Mesendoderm (in vitro differentiated cells): ENCODE data around the gene ARHGAP26.

Experiments
- DNase-seq: peaks from one replicate; pipeline ENCODE4 v3.0.0; 2013
- H2AK5ac ChIP-seq: 2 replicates; pipeline ENCODE4 v1.6.1; 2013; ENCODE audit warnings: low read length, inconsistent platforms
- H2BK120ac ChIP-seq: 2 replicates; pipeline ENCODE4 v1.6.1; 2013; ENCODE audit warnings: low read depth, mild to moderate bottlenecking, low read length, moderate library complexity, mixed read lengths
- H2BK15ac ChIP-seq: replicated peaks from 2 replicates; pipeline ENCODE4 v1.6.1; 2013; ENCODE audit warnings: low read depth, mild to moderate bottlenecking, moderate library complexity
- H2BK5ac ChIP-seq: 2 replicates; pipeline ENCODE4 v1.6.1; 2013; ENCODE audit warnings: low read length, inconsistent platforms
- H3K18ac ChIP-seq: 2 replicates; pipeline ENCODE4 v1.6.1; 2013; ENCODE audit warnings: mild to moderate bottlenecking, low read length, mixed read lengths
- H3K23ac ChIP-seq: one replicate; pipeline ENCODE4 v1.6.1; 2013; ENCODE audit warnings: low read length
- H3K27ac ChIP-seq: 2 replicates; pipeline ENCODE4 v1.5.1; 2013; ENCODE audit warnings: low read depth, mild to moderate bottlenecking, inconsistent platforms, low read length, moderate library complexity
- H3K27me3 ChIP-seq: 2 replicates; pipeline ENCODE4 v1.6.1; 2013; ENCODE audit warnings: low read length, control low read depth, mild to moderate bottlenecking, inconsistent platforms; ENCODE audit not compliant: insufficient read depth, poor library complexity
- H3K36me3 ChIP-seq: 2 replicates; pipeline ENCODE4 v1.6.1; 2013; ENCODE audit warnings: low read length, inconsistent platforms; ENCODE audit not compliant: control insufficient read depth, insufficient read depth
- H3K4ac ChIP-seq: one replicate; pipeline ENCODE4 v1.6.1; 2013; ENCODE audit warnings: low read depth, mild to moderate bottlenecking, low read length, moderate library complexity
- H3K4me1 ChIP-seq: 2 replicates; pipeline ENCODE4 v1.6.1; 2013; ENCODE audit warnings: low read depth, low read length, inconsistent platforms; ENCODE audit not compliant: control insufficient read depth
- H3K4me2 ChIP-seq: 2 replicates; pipeline ENCODE4 v1.6.1; 2013; ENCODE audit warnings: low read length
- H3K4me3 ChIP-seq: 2 replicates; pipeline ENCODE4 v1.5.1; 2013; ENCODE audit warnings: mild to moderate bottlenecking, low read length
- H3K56ac ChIP-seq: one replicate; pipeline ENCODE4 v1.6.1; 2013; ENCODE audit warnings: low read length
- H3K79me1 ChIP-seq: 2 replicates; pipeline ENCODE4 v1.6.1; 2013; ENCODE audit warnings: low read length, inconsistent platforms
- H3K79me2 ChIP-seq: 2 replicates; pipeline ENCODE4 v1.6.1; 2013; ENCODE audit warnings: mild to moderate bottlenecking, low read length; ENCODE audit not compliant: control insufficient read depth, insufficient read depth
- H3K9ac ChIP-seq: 2 replicates; pipeline ENCODE4 v1.6.1; 2013; ENCODE audit warnings: low read length, inconsistent platforms
- H4K5ac ChIP-seq: one replicate; pipeline ENCODE4 v1.6.1; 2013; ENCODE audit warnings: low read length
- H4K8ac ChIP-seq: one replicate; pipeline ENCODE4 v1.6.1; 2013; ENCODE audit warnings: low read depth, mild to moderate bottlenecking, control low read depth, low read length, moderate library complexity
- WGBS: extraction: QIAGEN DNeasy Blood & Tissue Kit; methylation state at CpG from one replicate; pipeline ENCODE4 v1.1.7; 2013; ENCODE audit warnings: low lambda C conversion rate, missing lambda C conversion rate; ENCODE audit not compliant: insufficient coverage; ENCODE audit errors: extremely low coverage; 5-methylcytosine and 5-hydroxymethylcytosine counted together

ARHGAP26 gene

DNA sequence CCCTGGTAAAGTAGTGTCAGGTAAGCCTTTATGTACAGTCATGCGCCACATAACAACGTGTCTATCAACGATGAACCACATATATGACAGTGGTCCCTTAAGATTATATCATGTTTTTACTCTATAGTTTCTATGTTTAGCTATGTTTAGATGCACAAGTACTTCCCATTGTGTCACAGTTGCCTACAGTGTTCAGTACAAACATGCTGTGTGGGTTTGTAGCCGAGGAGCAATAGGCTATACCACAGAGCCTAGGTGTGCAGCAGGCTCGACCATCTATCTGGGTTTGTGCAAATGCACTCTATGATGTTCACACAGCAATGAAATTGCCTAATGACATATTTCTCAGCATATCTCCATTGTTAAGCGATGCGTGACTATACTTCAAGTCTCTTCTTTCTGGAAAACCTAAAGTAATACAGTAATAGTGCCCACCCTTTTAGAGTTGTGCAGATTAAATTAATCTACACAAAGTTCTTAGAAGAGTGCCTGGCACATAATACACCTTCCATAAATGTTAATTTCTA, 295.9 kb downstream of the ARHGAP26 start:
- no peak for DNase-seq
- Histone ChIP-seq H3K4ac (no peak overlapping the region), H3K4me2 (no peak overlapping the region), H2BK120ac (no peak overlapping the region), H3K79me2 (no peaks in the 10 kb centered on the region), H3K56ac (no peak overlapping the region), H2AK5ac (no peak overlapping the region), H2BK15ac (no peak overlapping the region), H4K5ac (no peak overlapping the region), H3K18ac (no peak overlapping the region), H3K4me3 (no peak overlapping the region), H3K27ac (no peak overlapping the region), H3K4me1 (peaks cover 5% of the 10 kb centered on the region), H3K79me1 (no peaks in the 10 kb centered on the region), H4K8ac (no peak overlapping the region), H2BK5ac (no peak overlapping the region), H3K36me3 (no peaks in the 10 kb centered on the region), H3K9ac (no peak overlapping the region), H3K23ac (no peak overlapping the region), H3K27me3 (no peaks in the 10 kb centered on the region)
- WGBS, result no CpG with 5 or more reads among the region's 7 CpGs

DNA sequence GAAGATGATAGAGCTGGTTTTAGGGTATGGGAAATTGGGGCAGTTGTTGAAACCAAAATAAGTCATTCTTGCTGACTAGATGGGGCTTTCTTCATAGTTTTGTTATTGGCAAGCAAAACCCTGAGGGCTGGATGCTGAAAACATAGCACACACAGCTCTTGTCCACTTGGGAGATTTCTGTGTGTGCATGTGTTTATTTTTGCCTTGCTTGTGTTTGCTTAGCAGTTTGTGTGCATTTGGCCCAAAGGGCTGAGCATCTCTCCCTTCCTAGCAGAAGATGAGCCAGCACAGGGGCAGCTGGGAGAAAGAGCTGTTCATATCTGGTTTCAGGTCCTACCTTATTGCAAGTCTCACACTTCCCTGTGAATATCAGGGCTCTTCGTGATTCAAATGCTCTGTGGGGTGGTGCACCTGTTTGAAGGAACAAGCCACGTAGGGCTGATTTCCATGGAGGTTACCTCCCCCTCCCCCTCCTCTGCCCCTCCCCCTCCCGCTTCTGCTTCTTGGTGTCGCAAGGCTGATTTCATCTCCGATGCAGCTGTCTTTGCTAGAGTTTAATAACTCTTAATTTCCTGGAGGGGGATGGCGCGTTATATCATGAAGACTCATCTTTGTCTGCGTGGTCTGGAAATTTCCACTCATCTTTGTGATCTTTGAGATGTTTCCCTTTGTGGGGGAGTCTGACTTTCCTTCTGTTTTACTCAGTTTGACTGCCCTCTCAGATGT, 296.5 kb downstream of the ARHGAP26 start:
- Histone ChIP-seq H3K27me3 (no peaks in the 10 kb centered on the region), H2AK5ac (no peak overlapping the region), H4K5ac (no peak overlapping the region), H4K8ac (no peak overlapping the region), H3K4me3 (no peak overlapping the region), H3K9ac (no peak overlapping the region), H3K23ac (no peak overlapping the region), H3K18ac (no peak overlapping the region), H3K4me2 (no peak overlapping the region), H3K56ac (no peak overlapping the region), H3K27ac (no peak overlapping the region), H3K36me3 (no peaks in the 10 kb centered on the region), H2BK120ac (no peak overlapping the region), H3K79me2 (no peaks in the 10 kb centered on the region), H3K4me1 (peaks cover 5% of the 10 kb centered on the region), H2BK15ac (no peak overlapping the region), H3K4ac (no peak overlapping the region), H3K79me1 (no peaks in the 10 kb centered on the region), H2BK5ac (no peak overlapping the region)
- DNase-seq, result no peak
- WGBS, result no CpG with 5 or more reads among the region's 8 CpGs

DNA sequence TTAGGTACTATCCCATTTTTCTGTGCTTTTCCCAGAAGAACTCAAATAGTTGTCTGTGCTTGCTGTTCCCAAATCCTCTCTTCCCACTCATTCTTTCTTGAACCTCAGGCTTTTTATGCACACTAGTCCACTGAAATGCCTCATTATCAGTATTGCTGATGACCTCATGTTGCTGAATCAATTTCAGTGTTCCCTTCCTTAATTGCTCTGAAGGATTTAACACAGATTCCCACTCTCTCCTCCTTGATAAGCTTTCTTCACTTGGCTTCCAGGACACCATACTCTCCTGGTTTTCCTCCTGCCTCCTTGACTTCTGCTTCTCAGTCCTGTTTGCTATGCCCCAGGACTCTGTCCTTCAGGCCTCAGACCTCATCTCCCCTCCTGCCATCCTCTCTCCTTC, 298.5 kb downstream of the ARHGAP26 start:
- Histone ChIP-seq H3K79me1 (no peaks in the 10 kb centered on the region), H3K23ac (no peak overlapping the region), H3K27me3 (no peaks in the 10 kb centered on the region), H3K4me3 (no peak overlapping the region), H3K18ac (no peak overlapping the region), H3K36me3 (no peaks in the 10 kb centered on the region), H2AK5ac (no peak overlapping the region), H4K8ac (no peak overlapping the region), H3K9ac (no peak overlapping the region), H2BK15ac (no peak overlapping the region), H3K4ac (no peak overlapping the region), H2BK120ac (no peak overlapping the region), H4K5ac (no peak overlapping the region), H3K4me2 (no peak overlapping the region), H3K79me2 (no peaks in the 10 kb centered on the region), H3K27ac (no peak overlapping the region), H3K56ac (no peak overlapping the region), H2BK5ac (no peak overlapping the region), H3K4me1 (peaks cover 1% of the 10 kb centered on the region)
- DNase-seq, result no peak

GRCh38 chr5:143071927-143072326, 301.8 kb downstream of the ARHGAP26 start:
- no peak overlapping the region for H3K4ac ChIP-seq
- no peaks in the 10 kb centered on the region for H3K4me1 ChIP-seq
- H3K36me3 ChIP-seq, result no peaks in the 10 kb centered on the region
- H3K27ac ChIP-seq, result no peak overlapping the region
- no peak overlapping the region for H4K5ac ChIP-seq
- H3K4me3 ChIP-seq, result no peak overlapping the region
- H2BK15ac ChIP-seq, result no peak overlapping the region
- no peaks in the 10 kb centered on the region for H3K27me3 ChIP-seq
- no peaks in the 10 kb centered on the region for H3K79me1 ChIP-seq
- H2AK5ac ChIP-seq, result no peak overlapping the region
- no peak overlapping the region for H4K8ac ChIP-seq
- no peak overlapping the region for H2BK120ac ChIP-seq
- no peak overlapping the region for H2BK5ac ChIP-seq
- no peak for DNase-seq
- H3K18ac ChIP-seq, result no peak overlapping the region
- no peak overlapping the region for H3K23ac ChIP-seq
- H3K56ac ChIP-seq, result no peak overlapping the region
- H3K79me2 ChIP-seq, result no peaks in the 10 kb centered on the region
- no peak overlapping the region for H3K4me2 ChIP-seq
- H3K9ac ChIP-seq, result no peak overlapping the region

GRCh38 chr5:143072734-143073133, 302.6 kb downstream of the ARHGAP26 start:
- H3K79me1 ChIP-seq, result no peaks in the 10 kb centered on the region
- no peak overlapping the region for H3K4me3 ChIP-seq
- H3K36me3 ChIP-seq, result no peaks in the 10 kb centered on the region
- no peak overlapping the region for H3K9ac ChIP-seq
- no peak overlapping the region for H3K56ac ChIP-seq
- H3K79me2 ChIP-seq, result no peaks in the 10 kb centered on the region
- no peak overlapping the region for H4K5ac ChIP-seq
- H2BK15ac ChIP-seq, result no peak overlapping the region
- H2BK5ac ChIP-seq, result no peak overlapping the region
- no peak overlapping the region for H3K4me2 ChIP-seq
- peaks cover 4% of the 10 kb centered on the region for H3K4me1 ChIP-seq
- no peaks in the 10 kb centered on the region for H3K27me3 ChIP-seq
- H2AK5ac ChIP-seq, result no peak overlapping the region
- no peak overlapping the region for H4K8ac ChIP-seq
- no peak overlapping the region for H2BK120ac ChIP-seq
- no peak overlapping the region for H3K27ac ChIP-seq
- H3K4ac ChIP-seq, result no peak overlapping the region
- H3K23ac ChIP-seq, result no peak overlapping the region
- H3K18ac ChIP-seq, result no peak overlapping the region
- no peak for DNase-seq

- Histone ChIP-seq H4K5ac (no peak overlapping the region), H3K79me2 (no peaks in the 10 kb centered on the region), H3K4me3 (no peak overlapping the region), H2BK5ac (no peak overlapping the region), H3K9ac (no peak overlapping the region), H3K4ac (no peak overlapping the region), H2BK15ac (no peak overlapping the region), H2BK120ac (no peak overlapping the region), H4K8ac (no peak overlapping the region), H3K27ac (no peak overlapping the region), H3K23ac (no peak overlapping the region), H3K4me1 (peaks cover 7% of the 10 kb centered on the region), H3K18ac (no peak overlapping the region), H3K27me3 (no peaks in the 10 kb centered on the region), H3K36me3 (no peaks in the 10 kb centered on the region), H2AK5ac (no peak overlapping the region), H3K4me2 (no peak overlapping the region), H3K56ac (no peak overlapping the region), H3K79me1 (no peaks in the 10 kb centered on the region)
- WGBS, result no CpG with 5 or more reads among the region's 3 CpGs
- no peak for DNase-seq
These were observed 303.6 kb downstream of the ARHGAP26 start for GRCh38 chr5:143073766-143074165.
